NCI-H1417 treated with DMSO at 0.1 percent for 48 hours (cell line): ENCODE data around the gene PKP1.
"Not testable (repeated sequence)": the region's sequence is repeated elsewhere in the genome, so short reads cannot be mapped to it uniquely, and the experiment has no call there.

Experiments used
- DNase-seq: peaks from one replicate; lab custom pipeline; 2025; lab: John Stamatoyannopoulos, UW

The PKP1 gene, protein sequence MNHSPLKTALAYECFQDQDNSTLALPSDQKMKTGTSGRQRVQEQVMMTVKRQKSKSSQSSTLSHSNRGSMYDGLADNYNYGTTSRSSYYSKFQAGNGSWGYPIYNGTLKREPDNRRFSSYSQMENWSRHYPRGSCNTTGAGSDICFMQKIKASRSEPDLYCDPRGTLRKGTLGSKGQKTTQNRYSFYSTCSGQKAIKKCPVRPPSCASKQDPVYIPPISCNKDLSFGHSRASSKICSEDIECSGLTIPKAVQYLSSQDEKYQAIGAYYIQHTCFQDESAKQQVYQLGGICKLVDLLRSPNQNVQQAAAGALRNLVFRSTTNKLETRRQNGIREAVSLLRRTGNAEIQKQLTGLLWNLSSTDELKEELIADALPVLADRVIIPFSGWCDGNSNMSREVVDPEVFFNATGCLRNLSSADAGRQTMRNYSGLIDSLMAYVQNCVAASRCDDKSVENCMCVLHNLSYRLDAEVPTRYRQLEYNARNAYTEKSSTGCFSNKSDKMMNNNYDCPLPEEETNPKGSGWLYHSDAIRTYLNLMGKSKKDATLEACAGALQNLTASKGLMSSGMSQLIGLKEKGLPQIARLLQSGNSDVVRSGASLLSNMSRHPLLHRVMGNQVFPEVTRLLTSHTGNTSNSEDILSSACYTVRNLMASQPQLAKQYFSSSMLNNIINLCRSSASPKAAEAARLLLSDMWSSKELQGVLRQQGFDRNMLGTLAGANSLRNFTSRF

GRCh38 chr1:201282931-201283829 lies at the start of gene PKP1:
Gene PKP1, plus strand, starts transcription at chr1:201283506. Its CDS starts 197 bp downstream, at chr1:201283703.
- DNase-seq = no peak

DNA sequence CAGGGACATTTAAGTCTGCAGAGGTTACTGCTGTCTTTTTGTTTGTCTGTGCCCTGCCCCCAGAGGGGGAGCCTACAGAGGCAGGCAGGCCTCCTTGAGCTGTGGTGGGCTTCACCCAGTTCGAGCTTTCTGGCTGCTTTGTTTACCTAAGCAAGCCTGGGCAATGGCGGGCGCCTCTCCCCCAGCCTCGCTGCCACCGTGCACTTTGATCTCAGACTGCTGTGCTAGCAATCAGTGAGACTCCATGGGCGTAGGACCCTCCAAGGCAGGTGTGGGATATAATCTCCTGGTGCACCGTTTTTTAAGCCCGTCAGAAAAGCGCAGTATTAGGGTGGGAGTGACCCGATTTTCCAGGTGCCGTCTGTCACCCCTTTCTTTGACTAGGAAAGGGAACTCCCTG lies 43.7 kb upstream of the PKP1 start:
- not testable (repeated sequence) for DNase-seq

GRCh38 chr1:201240171-201240570 lies 43.1 kb upstream of the PKP1 start:
- DNase-seq = no peak

- DNase-seq = no peak
These were observed 41.6 kb upstream of the PKP1 start for GRCh38 chr1:201241736-201242135.

GRCh38 chr1:201245082-201245481 lies 38.2 kb upstream of the PKP1 start:
- DNase-seq = no peak

GRCh38 chr1:201248721-201249559 lies 34.4 kb upstream of the PKP1 start:
- DNase-seq = no peak

DNA sequence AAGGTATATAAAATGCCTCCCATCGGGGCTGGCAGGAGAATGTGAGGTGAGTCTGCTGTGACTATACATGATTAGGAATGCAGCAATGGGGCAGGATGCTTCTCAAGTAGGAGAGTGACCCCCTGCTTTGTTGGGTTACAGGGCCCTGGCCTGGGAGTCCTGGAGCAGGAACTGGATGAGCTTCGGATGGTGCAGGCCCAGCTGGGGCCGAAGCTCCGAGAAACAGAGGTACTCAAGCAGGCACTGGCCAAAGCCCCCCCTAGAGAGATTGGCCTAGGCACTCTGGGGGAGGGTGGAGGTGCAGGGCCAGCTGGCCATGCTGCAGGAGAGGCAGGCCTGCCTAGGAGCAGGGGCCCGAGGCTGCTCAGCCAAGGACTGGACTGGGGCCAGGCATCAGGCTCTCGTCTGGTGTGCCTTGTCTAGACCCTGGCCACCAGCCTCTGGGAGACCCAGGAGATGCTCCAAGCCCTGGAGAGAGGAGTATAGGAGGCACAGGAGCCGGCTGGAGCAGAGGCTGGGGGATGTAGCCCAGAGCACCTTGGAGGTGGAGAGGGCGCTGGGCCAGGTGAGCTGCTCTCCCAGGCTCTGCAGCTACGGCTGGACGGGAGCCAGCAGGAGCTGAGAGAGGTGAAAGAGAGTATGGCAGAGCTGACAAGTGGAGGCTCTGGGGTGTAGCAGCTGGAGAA lies 32.8 kb upstream of the PKP1 start:
- no peak for DNase-seq

GRCh38 chr1:201251411-201251810 lies 31.9 kb upstream of the PKP1 start:
- no peak for DNase-seq

- no peak for DNase-seq
These were observed 31.4 kb upstream of the PKP1 start for GRCh38 chr1:201251851-201252430.

DNA sequence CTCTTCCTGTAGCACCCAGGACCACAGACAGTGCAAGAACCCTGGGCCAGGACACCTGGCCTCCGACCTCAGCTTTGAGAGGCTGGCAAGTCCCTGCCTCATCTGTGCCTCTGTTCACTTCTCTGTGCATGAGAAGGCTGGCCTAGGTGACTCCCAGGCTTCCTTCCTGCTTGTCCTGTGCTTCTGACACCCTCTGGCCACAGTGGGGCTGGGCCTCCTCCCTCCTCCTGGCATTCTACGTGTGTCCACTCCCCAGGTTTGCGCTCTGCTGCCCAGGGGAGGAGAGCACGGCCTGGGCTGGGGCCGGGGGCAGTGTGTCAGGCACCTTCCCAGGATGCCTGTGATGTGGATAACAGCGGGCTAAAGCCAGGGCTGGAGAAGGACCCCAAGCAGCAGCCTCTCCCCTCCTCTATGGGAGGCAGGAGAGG lies 30.3 kb upstream of the PKP1 start:
- DNase-seq = no peak

DNA sequence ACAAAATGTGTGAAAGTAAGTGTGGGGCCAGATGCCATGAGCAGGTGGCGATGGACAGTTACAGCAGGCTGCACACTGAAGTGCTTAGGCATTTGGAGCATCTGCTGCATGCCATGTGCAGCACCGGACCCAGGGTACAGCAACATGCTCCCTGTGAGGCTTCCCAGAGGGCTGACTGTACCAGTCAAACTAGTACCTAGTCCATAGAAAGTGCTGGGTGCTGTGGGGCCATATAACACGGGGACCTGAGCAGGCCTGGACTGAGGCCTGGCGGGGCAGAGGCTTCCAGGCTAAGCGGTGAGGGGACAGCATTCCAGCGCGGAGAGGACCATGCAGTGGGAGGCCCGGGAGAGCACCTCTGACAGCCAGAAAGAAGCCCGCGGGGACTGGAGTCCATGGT lies 29.9 kb upstream of the PKP1 start:
- no peak for DNase-seq

DNA sequence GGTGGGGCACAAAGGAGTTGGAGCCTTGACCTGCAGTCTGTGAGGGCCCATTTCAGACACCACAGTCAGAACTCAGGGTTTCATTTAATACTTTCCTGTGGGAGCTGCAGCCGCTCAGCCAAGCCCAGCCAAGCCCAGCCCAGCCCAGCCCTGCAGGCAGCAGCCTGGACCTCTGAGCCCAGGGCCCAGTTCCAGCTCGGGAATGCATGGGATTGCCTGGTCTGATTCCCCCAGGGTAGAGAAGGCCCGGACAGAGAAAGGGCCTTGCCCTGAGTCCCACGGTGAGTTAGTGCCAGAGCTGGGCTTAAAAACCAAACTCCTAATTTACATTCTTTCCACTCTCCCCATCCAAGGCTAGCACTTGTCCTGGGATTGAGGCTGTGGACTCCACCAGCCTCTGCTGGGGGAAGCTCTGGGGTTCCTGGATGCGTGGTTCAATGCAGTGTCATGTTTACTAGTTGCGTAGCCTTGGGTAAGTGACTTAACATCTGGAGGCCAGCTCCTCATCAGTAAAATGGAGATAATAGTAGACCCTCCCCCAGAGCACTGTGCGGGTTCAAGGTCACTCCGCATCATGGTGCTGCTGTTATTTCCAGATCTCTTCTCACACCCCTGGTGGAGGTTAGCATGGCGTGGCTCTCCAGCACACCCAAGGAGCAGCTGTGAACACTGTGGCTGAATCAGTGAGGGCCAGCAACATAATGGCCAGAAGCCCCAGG lies 29.2 kb upstream of the PKP1 start:
- DNase-seq = no peak

DNA sequence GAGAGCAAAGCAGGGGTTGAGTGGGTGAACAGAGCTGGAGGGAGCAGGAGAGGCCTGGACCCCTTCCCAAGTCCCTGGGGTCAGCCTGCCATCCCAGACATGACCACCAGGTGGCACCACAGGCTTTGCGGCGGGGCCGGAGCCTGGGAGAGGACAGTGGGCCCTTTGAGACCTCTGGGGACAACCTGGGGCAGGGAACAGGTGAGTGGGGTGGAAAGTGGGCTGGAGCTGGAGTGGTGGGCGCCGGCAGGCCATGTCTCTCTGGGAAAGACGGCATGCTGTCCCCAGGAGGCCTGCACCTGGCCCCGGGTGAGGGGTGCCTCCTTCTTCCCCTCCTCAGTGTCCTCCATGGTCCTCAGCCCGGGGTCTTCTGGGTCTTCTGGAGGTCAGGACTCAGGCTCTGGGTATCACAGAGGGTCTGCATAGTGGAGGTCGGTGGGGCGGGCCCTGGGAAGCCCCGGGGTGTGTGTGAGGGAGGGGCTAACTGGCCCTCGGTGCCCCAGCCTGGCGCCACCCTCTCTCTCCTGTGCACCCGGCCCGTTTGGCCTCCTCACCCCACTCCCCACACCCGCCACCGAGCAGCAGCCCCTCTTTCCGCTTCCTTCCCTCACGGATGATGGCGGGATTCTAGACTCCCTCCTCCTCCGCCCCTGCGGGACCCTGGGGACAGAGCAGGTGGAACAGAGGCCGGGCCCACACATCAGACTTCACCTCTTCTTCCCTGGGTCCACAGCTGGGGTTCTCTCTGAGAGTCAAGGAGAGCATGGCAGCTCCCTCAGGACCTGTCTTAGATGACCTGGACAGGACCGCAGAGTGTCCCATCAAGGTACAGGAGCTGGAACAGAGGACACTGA lies 28.5 kb upstream of the PKP1 start:
- no peak for DNase-seq

GRCh38 chr1:201255479-201256362 lies 27.6 kb upstream of the PKP1 start:
- DNase-seq = no peak

DNA sequence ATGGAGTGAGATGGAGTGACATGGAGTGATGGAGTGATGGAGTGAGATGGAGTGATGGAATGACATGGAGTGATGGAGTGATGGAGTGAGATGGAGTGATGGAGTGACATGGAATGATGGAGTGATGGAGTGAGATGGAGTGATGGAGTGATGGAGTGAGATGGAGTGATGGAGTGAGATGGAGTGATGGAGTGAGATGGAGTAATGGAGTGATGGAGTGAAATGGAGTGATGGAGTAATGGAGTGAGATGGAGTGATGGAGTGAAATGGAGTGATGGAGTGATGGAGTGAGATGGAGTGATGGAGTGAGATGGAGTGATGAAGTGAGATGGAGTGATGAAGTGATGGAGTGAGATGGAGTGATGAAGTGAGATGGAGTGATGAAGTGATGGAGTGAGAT lies 25.2 kb upstream of the PKP1 start:
- not testable (repeated sequence) for DNase-seq

- no peak for DNase-seq
These were observed 24.5 kb upstream of the PKP1 start for GRCh38 chr1:201258763-201259230.

DNA sequence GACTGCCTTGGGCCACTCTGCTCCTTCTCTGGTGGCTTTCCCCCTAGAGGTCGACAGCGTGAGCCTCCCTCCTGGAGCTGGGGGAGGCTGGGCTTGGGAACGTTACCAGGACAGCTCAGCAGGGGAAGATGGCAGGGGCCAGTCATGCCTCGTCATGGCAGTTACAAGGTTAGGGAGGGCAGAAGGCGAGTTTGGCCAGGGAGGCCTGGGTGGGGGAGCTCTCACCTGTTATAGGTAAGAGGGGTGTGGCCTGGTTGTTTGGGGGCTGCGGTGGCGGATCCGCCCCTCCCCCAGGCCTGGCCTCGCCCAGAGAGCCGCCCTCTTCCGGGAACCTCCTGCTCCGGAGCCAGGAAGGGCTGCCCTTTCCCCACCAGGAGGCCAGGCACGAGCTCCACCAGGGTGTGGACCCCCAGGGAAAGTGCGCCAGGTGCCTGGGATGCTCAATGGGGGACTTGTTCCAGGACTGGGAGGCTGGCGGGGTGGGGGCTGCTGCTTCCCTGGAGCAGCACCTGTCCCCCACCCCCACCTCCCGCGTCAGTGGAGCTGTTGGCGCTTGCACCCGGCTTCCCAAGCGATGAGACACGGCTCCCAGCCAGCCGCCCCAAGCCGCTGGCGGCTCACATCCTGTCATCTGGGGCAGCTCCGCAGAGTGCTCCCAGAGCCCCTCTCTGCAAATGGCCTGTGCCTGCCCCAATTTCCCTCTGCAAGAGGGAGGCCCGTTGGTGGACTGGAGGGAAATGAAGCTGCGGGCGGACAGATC lies 23.6 kb upstream of the PKP1 start:
- DNase-seq = no peak
